ENCODE measurements around the gene MEGF8. TPM values are rescaled to one million over a fixed set of nuclear protein-coding genes. Genes with fewer than 3 reads are reported as not detected.

Gene MEGF8
- total RNA-seq, 2 donors from 2014 or later, result 13.4 to 16.5 TPM

GRCh38 chr19:42287827-42288107, 37.7 kb upstream of the MEGF8 start:
- H3K4me1 ChIP-seq, result peaks cover 20% of the 10 kb centered on the region
- no peak for TF ChIP-seq CTCF (IDR thresholded peaks at IDR 0.05)
- no peak overlapping the region for H3K4me3 ChIP-seq
- intact Hi-C loops (cut with DNase I), result no loop called here
- H3K27ac ChIP-seq, result no peak overlapping the region
- no peaks in the 10 kb centered on the region for H3K27me3 ChIP-seq
- H3K9me3 ChIP-seq, result no peaks in the 10 kb centered on the region
- H3K36me3 ChIP-seq, result peaks cover 14% of the 10 kb centered on the region
- DNase-seq, result no peak
- no peak overlapping the region for H3K9ac ChIP-seq (ENCODE audit: low read depth in 2 of 2, low read length in 2 of 2)

GRCh38 chr19:42288387-42288786, 37.0 kb upstream of the MEGF8 start:
- no peak for DNase-seq
- H3K36me3 ChIP-seq, result peaks cover 14% of the 10 kb centered on the region
- no peak overlapping the region for H3K4me3 ChIP-seq
- H3K4me1 ChIP-seq, result peaks cover 14% of the 10 kb centered on the region
- no peaks in the 10 kb centered on the region for H3K27me3 ChIP-seq
- H3K9ac ChIP-seq (ENCODE audit: low read depth in 2 of 2, low read length in 2 of 2), result no peak overlapping the region
- no peak for TF ChIP-seq CTCF (IDR thresholded peaks at IDR 0.05)
- H3K9me3 ChIP-seq, result no peaks in the 10 kb centered on the region
- intact Hi-C loops (cut with DNase I), result no loop called here
- H3K27ac ChIP-seq, result no peak overlapping the region

- intact Hi-C loops (cut with DNase I), result no loop called here
- Histone ChIP-seq H3K4me3 (no peak overlapping the region), H3K4me1 (peaks cover 14% of the 10 kb centered on the region), H3K9ac (ENCODE audit: low read depth in 2 of 2, low read length in 2 of 2) (no peak overlapping the region), H3K27me3 (no peaks in the 10 kb centered on the region), H3K36me3 (peaks cover 14% of the 10 kb centered on the region), H3K9me3 (no peaks in the 10 kb centered on the region), H3K27ac (no peak overlapping the region)
- no peak for DNase-seq
- no peak for TF ChIP-seq CTCF (IDR thresholded peaks at IDR 0.05)
Observed at GRCh38 chr19:42288881-42289555, 36.4 kb upstream of the MEGF8 start.

GRCh38 chr19:42289556-42290041, 35.8 kb upstream of the MEGF8 start:
- H3K27me3 ChIP-seq, result no peaks in the 10 kb centered on the region
- no peak for DNase-seq
- H3K9ac ChIP-seq (ENCODE audit: low read depth in 2 of 2, low read length in 2 of 2), result no peak overlapping the region
- H3K4me3 ChIP-seq, result no peak overlapping the region
- H3K27ac ChIP-seq, result no peak overlapping the region
- no peak for TF ChIP-seq CTCF (IDR thresholded peaks at IDR 0.05)
- intact Hi-C loops (cut with DNase I), result no loop called here
- peaks cover 14% of the 10 kb centered on the region for H3K4me1 ChIP-seq
- no peaks in the 10 kb centered on the region for H3K9me3 ChIP-seq
- peaks cover 14% of the 10 kb centered on the region for H3K36me3 ChIP-seq

- H3K4me3 ChIP-seq, result no peak overlapping the region
- no peak overlapping the region for H3K27ac ChIP-seq
- H3K9me3 ChIP-seq, result no peaks in the 10 kb centered on the region
- intact Hi-C loops (cut with DNase I), result no loop called here
- H3K9ac ChIP-seq (ENCODE audit: low read depth in 2 of 2, low read length in 2 of 2), result no peak overlapping the region
- no peaks in the 10 kb centered on the region for H3K27me3 ChIP-seq
- peaks cover 14% of the 10 kb centered on the region for H3K36me3 ChIP-seq
- TF ChIP-seq CTCF (IDR thresholded peaks at IDR 0.05), result no peak
- peaks cover 8% of the 10 kb centered on the region for H3K4me1 ChIP-seq
- no peak for DNase-seq
Observed at GRCh38 chr19:42290136-42290522, 35.3 kb upstream of the MEGF8 start.
